GM18520 (cell line): ENCODE data around the gene ADGRD2.

Experiments used
- ATAC-seq: cut with Tn5 transposase; IDR thresholded peaks from one replicate; pipeline ENCODE4 v1.9.1; 2021; ENCODE audit not compliant: unreplicated experiment

The ADGRD2 gene

GRCh38 chr9:124496463-124496862 lies 46.2 kb downstream of the ADGRD2 start:
- no peak for ATAC-seq

GRCh38 chr9:124497441-124497840 lies 47.2 kb downstream of the ADGRD2 start:
- ATAC-seq, result no peak

- ATAC-seq, result no peak
Observed at GRCh38 chr9:124498040-124498439, 47.8 kb downstream of the ADGRD2 start.

GRCh38 chr9:124498499-124499146 lies 48.4 kb downstream of the ADGRD2 start:
- no peak for ATAC-seq

- no peak for ATAC-seq
Observed at GRCh38 chr9:124499216-124499615, 49.0 kb downstream of the ADGRD2 start.

DNA sequence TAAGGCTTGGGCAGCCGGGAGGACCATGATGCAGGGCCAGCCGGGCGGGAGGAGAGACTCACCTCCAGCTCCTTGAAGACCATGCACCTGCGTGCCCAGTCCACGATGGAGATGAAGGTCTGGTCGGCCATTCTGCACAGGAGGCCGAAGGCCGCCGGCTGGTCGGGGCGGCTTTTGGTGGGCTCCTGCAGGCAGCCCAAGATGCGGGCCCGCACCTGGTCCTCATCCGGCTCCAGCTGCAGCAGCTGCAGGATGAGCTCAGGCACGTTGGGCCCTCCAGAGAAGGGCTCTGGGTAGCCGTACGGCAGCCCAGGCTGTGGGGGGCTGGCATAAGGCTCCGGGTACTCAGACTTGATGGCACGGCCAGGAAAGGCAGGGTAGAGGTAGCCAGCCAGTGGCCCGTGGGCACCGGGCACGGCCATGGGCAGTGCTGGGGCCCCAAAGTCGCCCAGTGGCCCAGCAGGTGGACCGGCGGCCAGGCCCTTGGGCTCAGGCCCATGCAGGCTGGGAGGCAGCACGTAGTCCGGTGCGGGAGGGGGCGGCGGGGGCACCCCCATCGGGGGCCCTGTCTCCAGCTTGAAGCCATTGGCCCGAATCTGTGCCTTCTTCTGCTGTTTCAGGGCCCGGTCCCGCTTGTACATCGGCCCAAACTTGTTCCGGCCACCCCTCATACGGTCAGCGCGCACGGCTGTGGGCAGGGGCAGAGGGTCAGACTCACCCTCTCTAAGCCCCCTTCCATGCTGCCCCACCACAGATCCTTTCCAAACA lies 50.0 kb downstream of the ADGRD2 start:
- no peak for ATAC-seq

DNA sequence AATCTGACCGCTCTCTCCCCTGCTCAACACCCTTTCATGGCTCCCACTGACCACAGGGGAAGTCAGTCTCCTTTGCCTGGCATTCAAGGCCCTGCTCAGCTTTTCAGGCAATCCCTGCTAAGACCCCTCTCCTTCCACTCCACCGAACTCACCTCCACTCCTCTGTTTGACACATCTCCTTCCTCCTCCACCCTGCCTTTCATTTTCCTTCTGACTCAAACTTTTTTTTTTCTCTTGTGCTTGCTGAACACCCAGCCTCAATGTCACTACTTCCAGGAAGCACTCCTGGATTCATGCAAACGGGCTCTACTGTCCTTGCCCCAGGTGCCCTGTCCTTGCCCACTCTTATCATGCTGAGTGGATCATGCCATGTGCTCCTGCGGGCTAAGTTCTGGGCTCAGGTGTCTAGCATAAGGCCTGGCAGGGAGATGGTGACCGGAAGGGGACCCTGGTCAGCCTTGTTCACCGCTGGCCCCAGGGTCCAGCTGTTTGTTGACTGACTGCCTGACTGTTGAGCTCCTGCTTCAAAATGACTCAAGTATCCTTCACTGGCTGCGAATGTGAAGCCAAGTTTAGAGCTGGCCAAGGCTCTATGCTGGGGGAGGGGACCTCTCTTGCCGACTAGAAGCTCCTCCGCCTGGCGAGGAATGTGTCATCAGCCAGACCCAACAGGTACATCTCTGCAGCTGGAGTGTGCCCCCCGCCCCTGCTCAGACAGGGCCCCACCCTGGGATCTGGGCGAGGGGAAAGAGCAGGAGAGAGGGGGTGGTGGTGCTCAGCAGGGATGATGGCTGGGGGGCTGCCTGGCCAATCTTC lies 50.8 kb downstream of the ADGRD2 start:
- no peak for ATAC-seq

GRCh38 chr9:124501771-124502320 lies 51.6 kb downstream of the ADGRD2 start:
- no peak for ATAC-seq

DNA sequence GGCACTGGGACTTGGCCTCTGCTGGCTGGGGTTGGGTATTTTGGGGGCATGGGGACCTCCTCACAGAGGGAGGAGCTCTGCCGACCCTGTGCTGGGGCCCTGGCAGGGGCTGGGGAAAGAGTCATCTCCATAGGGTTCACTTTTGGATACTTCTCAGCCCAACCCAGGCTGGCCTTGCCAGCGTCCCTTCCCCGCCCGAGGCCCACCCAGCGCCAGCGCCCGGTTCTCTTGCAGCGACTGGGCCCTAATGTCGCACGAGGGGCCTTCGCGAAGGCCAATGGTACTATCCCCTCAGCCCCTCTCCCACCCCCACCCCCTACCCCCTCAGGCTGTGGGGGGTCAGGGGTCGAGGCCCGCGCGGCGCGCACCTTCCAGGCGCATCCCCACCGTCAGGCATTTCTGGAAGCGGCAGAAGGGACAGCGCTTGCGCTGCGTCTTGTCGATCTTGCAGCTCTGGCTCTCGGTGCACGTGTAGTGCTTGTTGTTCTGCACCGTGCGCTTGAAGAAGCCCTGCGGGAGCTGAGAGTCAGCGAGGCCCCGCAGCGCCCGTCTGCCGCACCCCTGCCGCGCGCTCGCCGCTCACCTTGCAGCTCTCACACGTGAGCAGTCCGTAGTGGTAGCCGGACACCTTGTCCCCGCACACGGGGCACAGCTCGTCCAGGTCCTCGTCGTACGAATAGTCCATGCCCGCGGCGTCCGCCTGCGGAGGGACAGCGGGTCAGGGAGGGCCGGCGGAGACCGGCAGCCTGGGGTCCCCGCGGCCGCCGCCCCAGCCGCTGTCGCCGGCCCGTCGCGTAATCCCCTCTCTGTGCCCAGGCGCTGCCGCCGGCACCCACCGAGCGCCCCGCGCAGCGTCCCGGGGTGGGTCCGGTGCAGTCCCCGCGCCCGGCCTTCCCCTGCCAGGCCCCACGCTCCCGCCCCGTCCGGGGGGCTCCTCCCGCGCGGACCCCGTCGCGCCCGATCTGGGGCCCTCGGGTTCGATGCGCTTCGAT lies 52.8 kb downstream of the ADGRD2 start:
- no peak for ATAC-seq

DNA sequence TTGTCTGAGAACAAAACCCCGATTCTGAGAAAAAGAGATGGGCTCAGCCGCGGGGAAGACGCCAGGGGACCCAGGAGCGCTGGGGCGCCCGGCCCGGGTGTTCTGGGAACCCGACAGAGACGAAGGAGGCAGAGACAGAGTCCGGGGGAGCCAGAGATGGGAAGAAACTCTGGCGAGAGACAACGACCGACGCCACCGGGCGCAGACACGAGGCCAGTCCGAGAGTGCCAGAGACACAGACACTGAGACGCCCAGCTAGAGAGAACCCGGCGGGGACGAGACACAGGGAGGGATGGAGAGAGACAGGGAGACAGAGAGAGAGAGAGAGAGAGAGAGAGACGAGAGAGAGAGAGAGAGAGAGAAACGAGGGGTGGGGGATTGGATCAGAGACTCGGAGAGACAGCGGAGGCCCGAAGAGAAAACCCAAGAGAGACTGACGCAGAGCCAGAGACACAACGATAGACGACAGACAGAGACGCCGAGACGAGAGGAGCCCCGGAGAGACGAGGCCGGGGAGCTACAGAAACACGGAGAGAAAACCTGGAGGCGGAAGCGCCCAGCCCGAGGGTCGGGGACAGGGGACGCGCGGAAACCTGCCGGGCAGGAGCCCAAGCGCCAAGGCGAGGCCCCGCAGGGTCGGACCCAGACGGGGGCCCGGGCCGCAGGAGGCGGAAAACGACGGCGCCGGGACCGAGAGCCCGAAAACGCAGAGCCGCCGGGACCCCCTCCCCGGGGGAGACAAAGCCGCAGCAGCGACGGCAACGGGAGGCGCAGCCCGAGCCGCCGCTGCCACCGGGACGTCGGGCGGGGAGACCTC lies 53.7 kb downstream of the ADGRD2 start:
- ATAC-seq, result no peak

GRCh38 chr9:124504530-124505005 lies 54.3 kb downstream of the ADGRD2 start:
- no peak for ATAC-seq

- no peak for ATAC-seq
Observed at GRCh38 chr9:124505006-124505900, 55.0 kb downstream of the ADGRD2 start.

DNA sequence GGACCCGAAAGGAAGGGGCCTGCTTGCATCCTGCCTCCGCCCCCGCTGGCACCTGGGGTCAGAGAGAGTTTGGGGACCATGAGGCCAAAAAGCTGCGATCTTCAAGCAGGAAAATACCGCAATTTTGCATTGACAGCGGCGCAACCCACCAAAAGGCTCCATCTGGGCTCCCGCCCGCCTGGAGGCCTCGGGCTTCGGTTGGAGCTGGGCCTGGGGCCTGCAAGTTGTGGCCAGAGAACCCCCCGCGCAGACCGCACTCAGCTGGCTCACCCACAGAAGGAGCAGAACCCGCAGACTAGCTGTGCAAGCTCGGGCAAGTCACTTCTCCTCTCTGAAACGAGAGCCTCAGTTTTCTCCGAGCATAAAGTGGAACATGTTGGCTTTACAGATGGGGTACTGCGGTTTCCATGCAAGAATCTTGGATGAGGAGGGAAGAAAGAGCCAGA lies 55.7 kb downstream of the ADGRD2 start:
- no peak for ATAC-seq

DNA sequence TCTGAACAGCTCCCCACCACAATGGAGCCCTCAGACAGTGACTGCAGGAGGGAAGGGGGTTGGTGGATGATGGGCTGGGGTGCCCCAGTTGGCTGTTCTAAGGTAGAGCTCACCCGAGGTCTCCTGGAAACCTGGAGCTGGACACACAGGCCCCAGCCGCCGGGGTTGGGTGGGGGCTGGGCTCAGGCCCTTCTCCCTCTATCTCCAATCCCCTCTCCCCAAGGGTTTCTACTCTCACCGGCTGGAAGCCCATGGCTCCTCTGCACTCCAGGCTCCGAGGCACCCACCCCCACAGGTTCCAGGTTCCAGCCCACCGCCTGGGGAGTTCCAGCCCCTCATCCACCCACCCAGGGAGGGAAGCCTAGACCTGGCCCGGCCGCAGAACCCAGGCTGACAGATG lies 56.2 kb downstream of the ADGRD2 start:
- ATAC-seq, result no peak

DNA sequence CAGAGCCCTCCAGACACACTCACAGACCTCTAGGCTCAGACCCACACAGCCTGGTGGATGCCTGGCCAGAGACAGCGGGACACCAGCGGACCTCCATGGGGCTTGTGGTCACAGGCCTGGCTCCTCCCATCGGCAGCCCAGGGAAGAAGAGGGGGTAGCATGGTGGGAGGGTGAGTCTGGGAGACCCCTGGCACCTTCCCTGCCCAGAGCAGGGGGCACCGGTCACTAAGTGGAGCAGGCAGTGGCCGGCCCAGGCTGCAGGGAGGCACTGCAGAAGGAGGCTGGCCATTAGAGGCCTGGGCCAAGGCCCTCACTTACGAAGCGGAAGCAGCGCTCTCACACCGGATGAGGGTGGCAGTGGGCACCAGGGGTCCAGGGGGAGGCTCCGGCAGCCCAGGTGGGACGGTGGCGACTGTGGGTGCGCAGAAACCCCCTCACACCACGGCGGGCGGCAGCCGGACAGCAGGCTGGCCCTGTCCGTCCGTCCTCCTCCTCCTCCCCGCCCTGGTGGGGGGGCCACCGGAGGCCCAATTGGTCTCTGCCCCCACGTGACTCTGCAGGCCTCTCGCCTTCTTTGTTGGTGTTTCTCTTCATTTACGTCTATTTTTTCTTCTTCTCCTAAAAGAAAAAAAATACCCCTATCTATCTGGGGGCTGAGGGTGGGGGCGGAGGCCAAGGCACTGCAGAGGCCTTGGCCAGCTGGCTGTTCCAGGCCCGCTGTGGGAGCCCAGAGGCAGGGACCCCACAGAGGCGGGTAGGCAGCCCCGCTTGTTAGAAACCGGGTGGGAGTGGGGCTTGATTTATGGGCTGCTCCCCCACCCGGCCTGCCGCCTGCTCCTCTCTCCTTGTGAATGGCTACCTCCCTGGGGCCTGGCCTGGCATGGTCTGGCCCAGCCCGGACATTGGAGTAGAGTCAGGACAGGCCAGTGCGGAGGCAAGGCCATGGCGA lies 57.0 kb downstream of the ADGRD2 start, which contains the start of gene NR5A1:
TSS of gene NR5A1 (minus strand) at position 469 of the 949 bp plus-strand sequence. CDS start 4,004 bp downstream, outside the sequence.
- no peak for ATAC-seq

- no peak for ATAC-seq
Observed at GRCh38 chr9:124507880-124508423, 57.7 kb downstream of the ADGRD2 start.
